NT2/D1 (cell line): ENCODE results near the gene PPP1R3G.

Source experiments
- DNase-seq: peaks from one replicate; pipeline ENCODE4 v3.0.0-alpha.2; 2011; ENCODE audit warnings: low read depth, low spot score
- H3K27me3 ChIP-seq: 2 replicates; pipeline ENCODE4 v1.6.0; 2011; ENCODE audit warnings: mild to moderate bottlenecking; ENCODE audit not compliant: insufficient read length, insufficient read depth
- H3K36me3 ChIP-seq: 2 replicates; pipeline ENCODE4 v1.6.1; 2011; ENCODE audit warnings: mild to moderate bottlenecking, low read length, mixed read lengths; ENCODE audit not compliant: insufficient read depth, insufficient read length
- H3K4me1 ChIP-seq: 2 replicates; pipeline ENCODE4 v1.5.1; 2011; ENCODE audit not compliant: insufficient read depth, insufficient read length
- H3K4me3 ChIP-seq: 2 replicates; pipeline ENCODE4 v1.5.1; 2011; ENCODE audit warnings: low read depth; ENCODE audit not compliant: insufficient read length
- H3K9ac ChIP-seq: 2 replicates; pipeline ENCODE4 v1.6.0; 2011; ENCODE audit warnings: low read depth; ENCODE audit not compliant: insufficient read length
- H3K9me3 ChIP-seq: 2 replicates; pipeline ENCODE4 v1.5.1; 2011; ENCODE audit warnings: mild to moderate bottlenecking, low read length; ENCODE audit not compliant: insufficient read depth
- SUZ12 ChIP-seq: IDR thresholded peaks from 2 replicates; pipeline ENCODE4 v1.6.1; 2011; ENCODE audit not compliant: insufficient read length, insufficient read depth; ENCODE audit errors: extremely low read depth
- YY1 ChIP-seq: IDR thresholded peaks from 2 replicates; pipeline ENCODE4 v1.6.1; 2011; ENCODE audit not compliant: insufficient read length, insufficient read depth
- ZNF274 ChIP-seq: IDR thresholded peaks from 2 replicates; pipeline ENCODE4 v1.6.1; 2011; ENCODE audit warnings: mild to moderate bottlenecking, low read depth, low read length

The PPP1R3G gene

GRCh38 chr6:5050009-5050408 lies 35.1 kb upstream of the PPP1R3G start:
- Histone ChIP-seq H3K9ac (no peak overlapping the region), H3K27me3 (no peaks in the 10 kb centered on the region), H3K4me1 (no peaks in the 10 kb centered on the region), H3K9me3 (peaks cover 26% of the 10 kb centered on the region), H3K36me3 (no peaks in the 10 kb centered on the region), H3K4me3 (no peak overlapping the region)
- no peak for TF ChIP-seq YY1
- TF ChIP-seq ZNF274 = no peak
- TF ChIP-seq SUZ12 = no peak
- DNase-seq = no peak

- DNase-seq = no peak
- Histone ChIP-seq H3K9ac (no peak overlapping the region), H3K36me3 (no peaks in the 10 kb centered on the region), H3K9me3 (peaks cover 26% of the 10 kb centered on the region), H3K4me1 (no peaks in the 10 kb centered on the region), H3K27me3 (no peaks in the 10 kb centered on the region), H3K4me3 (no peak overlapping the region)
- TF ChIP-seq SUZ12 (no peak), YY1 (no peak), ZNF274 (no peak)
Measured at GRCh38 chr6:5051394-5051793, 33.7 kb upstream of the PPP1R3G start.

GRCh38 chr6:5053038-5053437 lies 32.1 kb upstream of the PPP1R3G start:
- H3K36me3 ChIP-seq = no peaks in the 10 kb centered on the region
- H3K4me3 ChIP-seq = no peak overlapping the region
- no peak for DNase-seq
- H3K9ac ChIP-seq = no peak overlapping the region
- no peaks in the 10 kb centered on the region for H3K4me1 ChIP-seq
- no peak for TF ChIP-seq ZNF274
- no peak for TF ChIP-seq SUZ12
- no peak for TF ChIP-seq YY1
- no peaks in the 10 kb centered on the region for H3K27me3 ChIP-seq
- peaks cover 26% of the 10 kb centered on the region for H3K9me3 ChIP-seq

- Histone ChIP-seq H3K4me1 (no peaks in the 10 kb centered on the region), H3K36me3 (no peaks in the 10 kb centered on the region), H3K4me3 (no peak overlapping the region), H3K9ac (no peak overlapping the region), H3K27me3 (no peaks in the 10 kb centered on the region), H3K9me3 (peaks cover 19% of the 10 kb centered on the region)
- TF ChIP-seq ZNF274 (no peak), SUZ12 (no peak), YY1 (no peak)
- DNase-seq = no peak
Measured at GRCh38 chr6:5053864-5054244, 31.3 kb upstream of the PPP1R3G start.

GRCh38 chr6:5054245-5054873 lies 30.8 kb upstream of the PPP1R3G start:
- Histone ChIP-seq H3K4me3 (no peak overlapping the region), H3K36me3 (no peaks in the 10 kb centered on the region), H3K27me3 (no peaks in the 10 kb centered on the region), H3K9ac (no peak overlapping the region), H3K9me3 (peaks cover 14% of the 10 kb centered on the region), H3K4me1 (no peaks in the 10 kb centered on the region)
- no peak for DNase-seq
- TF ChIP-seq YY1 = no peak
- no peak for TF ChIP-seq ZNF274
- TF ChIP-seq SUZ12 = no peak

- no peaks in the 10 kb centered on the region for H3K27me3 ChIP-seq
- H3K9ac ChIP-seq = no peak overlapping the region
- H3K4me1 ChIP-seq = no peaks in the 10 kb centered on the region
- H3K4me3 ChIP-seq = no peak overlapping the region
- H3K36me3 ChIP-seq = no peaks in the 10 kb centered on the region
- DNase-seq = no peak
- H3K9me3 ChIP-seq = peaks cover 14% of the 10 kb centered on the region
- TF ChIP-seq YY1 = no peak
- TF ChIP-seq SUZ12 = no peak
- no peak for TF ChIP-seq ZNF274
Measured at GRCh38 chr6:5055118-5055517, 30.0 kb upstream of the PPP1R3G start.

GRCh38 chr6:5058254-5058653 lies 26.9 kb upstream of the PPP1R3G start:
- no peak for DNase-seq

More at GRCh38 chr6:5058254-5058653, 26.9 kb upstream of the PPP1R3G start:
- Histone ChIP-seq H3K9ac (no peak overlapping the region), H3K9me3 (no peaks in the 10 kb centered on the region), H3K4me3 (no peak overlapping the region), H3K36me3 (no peaks in the 10 kb centered on the region), H3K4me1 (no peaks in the 10 kb centered on the region), H3K27me3 (no peaks in the 10 kb centered on the region)
- TF ChIP-seq ZNF274 (no peak), YY1 (no peak), SUZ12 (no peak)
